Ishikawa (cell line): ENCODE results near the gene NUMA1.

Experiments used
- CEBPB ChIP-seq: IDR thresholded peaks from 2 replicates; pipeline ENCODE4 v1.6.1; 2012
- CREB1 ChIP-seq: IDR thresholded peaks from 2 replicates; pipeline ENCODE4 v1.6.1; 2012; ENCODE audit warnings: low read depth
- EGR1 ChIP-seq: IDR thresholded peaks from 2 replicates; pipeline ENCODE4 v1.6.1; 2012
- EP300 ChIP-seq: IDR thresholded peaks from 2 replicates; pipeline ENCODE4 v1.6.1; 2012; ENCODE audit warnings: borderline replicate concordance
- FOXM1 ChIP-seq: IDR thresholded peaks from 2 replicates; pipeline ENCODE4 v1.6.1; 2012; ENCODE audit warnings: low read depth, borderline replicate concordance
- MAX ChIP-seq: IDR thresholded peaks from 2 replicates; pipeline ENCODE4 v1.6.1; 2012
- NFIC ChIP-seq: IDR thresholded peaks from 2 replicates; pipeline ENCODE4 v1.6.1; 2012
- RAD21 ChIP-seq: IDR thresholded peaks from 2 replicates; pipeline ENCODE4 v1.6.1; 2012; ENCODE audit warnings: low read depth
- REST ChIP-seq: IDR thresholded peaks from 2 replicates; pipeline ENCODE4 v1.6.1; 2012; ENCODE audit warnings: low read depth, mild to moderate bottlenecking
- TAF1 ChIP-seq: IDR thresholded peaks from 2 replicates; pipeline ENCODE4 v1.6.1; 2012; ENCODE audit warnings: low read depth, mild to moderate bottlenecking
- TCF12 ChIP-seq: IDR thresholded peaks from 2 replicates; pipeline ENCODE4 v1.6.1; 2012; ENCODE audit warnings: low read depth
- TEAD4 ChIP-seq: IDR thresholded peaks from 2 replicates; pipeline ENCODE4 v1.6.1; 2012
- USF1 ChIP-seq: IDR thresholded peaks from 2 replicates; pipeline ENCODE4 v1.6.1; 2012
- YY1 ChIP-seq: IDR thresholded peaks from 2 replicates; pipeline ENCODE4 v1.6.1; 2012; ENCODE audit warnings: low read depth
- ZBTB7A ChIP-seq: IDR thresholded peaks from 2 replicates; pipeline ENCODE4 v1.6.1; 2012; ENCODE audit warnings: low read depth

Gene NUMA1

GRCh38 chr11:72000202-72000867 lies 80.0 kb downstream of the NUMA1 start:
- TF ChIP-seq USF1: no peak
- TF ChIP-seq NFIC: no peak
- no peak for TF ChIP-seq CEBPB

GRCh38 chr11:71999798-72000197 lies 80.5 kb downstream of the NUMA1 start:
- no peak for TF ChIP-seq YY1
- no peak for TF ChIP-seq CREB1
- TF ChIP-seq TEAD4: no peak
- TF ChIP-seq REST: no peak
- no peak for TF ChIP-seq CEBPB
- no peak for TF ChIP-seq TCF12
- TF ChIP-seq ZBTB7A: no peak
- no peak for TF ChIP-seq USF1
- TF ChIP-seq MAX: no peak
- TF ChIP-seq EGR1: no peak
- no peak for TF ChIP-seq FOXM1
- no peak for TF ChIP-seq RAD21
- TF ChIP-seq NFIC: no peak
- no peak for TF ChIP-seq TAF1
- no peak for TF ChIP-seq EP300

- TF ChIP-seq YY1: no peak
- TF ChIP-seq TEAD4: no peak
Observed at GRCh38 chr11:71999362-71999761, 81.0 kb downstream of the NUMA1 start.

GRCh38 chr11:71998649-71999310 lies 81.6 kb downstream of the NUMA1 start, which contains the start of gene IL18BP:
Gene IL18BP (plus strand): TSS chr11:71998909. CDS start chr11:71999985, 1,076 bp downstream.
- TF ChIP-seq CREB1: no peak
- no peak for TF ChIP-seq ZBTB7A
- TF ChIP-seq EP300: no peak
- TF ChIP-seq FOXM1: no peak

GRCh38 chr11:71998061-71998460 lies 82.3 kb downstream of the NUMA1 start:
- TF ChIP-seq EP300 (no peak), NFIC (no peak), TCF12 (no peak), REST (no peak), TEAD4 (no peak), RAD21 (no peak), ZBTB7A (no peak), EGR1 (no peak), CEBPB (no peak), CREB1 (no peak), MAX (no peak), USF1 (no peak), TAF1 (no peak), YY1 (no peak), FOXM1 (no peak)

- TF ChIP-seq REST: no peak
- TF ChIP-seq USF1: no peak
- TF ChIP-seq TEAD4: no peak
- TF ChIP-seq TAF1: no peak
- no peak for TF ChIP-seq CEBPB
- TF ChIP-seq FOXM1: no peak
- no peak for TF ChIP-seq RAD21
- no peak for TF ChIP-seq NFIC
- no peak for TF ChIP-seq MAX
Observed at GRCh38 chr11:71997594-71997993, 82.7 kb downstream of the NUMA1 start.
